Panc1 (cell line): ENCODE measurements around the gene VAMP2. TPM values are rescaled to one million over a fixed set of nuclear protein-coding genes. Genes with fewer than 3 reads are reported as not detected.

Source experiments
- ATAC-seq: fragments of 200-7000 bp; cut with Tn5 transposase; 2 replicates; pipeline ENCODE4 v1.9.1; 2020; ENCODE audit warnings: mild to moderate bottlenecking, moderate library complexity
- BruUV-seq: library from RNA; stranded (reverse); fragments of 400-500 nt; replicated peaks from 2 replicates; lab custom pipeline; 2021; lab: Mats Ljungman, UMichigan
- CTCF ChIA-PET: fragments of 300-600 bp; sonication (Branson Sonifier 250); formaldehyde crosslinking; loops from one replicate; lab custom pipeline; 2022; ENCODE audit warnings: antibody characterized with exemption; lab: Charles Lee
- POLR2A ChIA-PET: fragments of 300-600 bp; sonication (Branson Sonifier 250); formaldehyde crosslinking; loops from one replicate; lab custom pipeline; 2022; ENCODE audit warnings: antibody characterized with exemption; lab: Charles Lee
- DNase-seq: peaks from one replicate; pipeline ENCODE4 v3.0.0-alpha.2; 2010; ENCODE audit warnings: low read depth, low spot score
- H3K27ac ChIP-seq: 2 replicates; pipeline ENCODE4 v1.5.1; 2011; ENCODE audit warnings: mild to moderate bottlenecking, low read length, inconsistent platforms
- H3K27me3 ChIP-seq: fragments of 200-500 bp; sonication (Bioruptor generic); 2 replicates; pipeline ENCODE4 v1.6.0; 2014; ENCODE audit warnings: low read length, inconsistent platforms; ENCODE audit not compliant: control insufficient read depth, insufficient read depth
- H3K36me3 ChIP-seq: fragments of 200-500 bp; sonication (Bioruptor generic); 2 replicates; pipeline ENCODE4 v1.5.1; 2014; ENCODE audit warnings: inconsistent platforms, mild to moderate bottlenecking, low read length, moderate library complexity; ENCODE audit not compliant: control insufficient read depth, insufficient read depth
- H3K4me1 ChIP-seq: 2 replicates; pipeline ENCODE4 v1.5.1; 2011; ENCODE audit warnings: inconsistent platforms, mild to moderate bottlenecking, low read length, moderate library complexity; ENCODE audit not compliant: control insufficient read depth, insufficient read depth
- H3K4me3 ChIP-seq, 2 experiments: 2 replicates each; pipeline ENCODE4 v1.5.1; 2011 to 2012; ENCODE audit warnings: low read depth in 2 of 2, low read length in 2 of 2, mild to moderate bottlenecking in 2 of 2, inconsistent platforms in 1 of 2, moderate library complexity in 1 of 2
- H3K9me3 ChIP-seq: fragments of 200-500 bp; sonication (Bioruptor generic); 2 replicates; pipeline ENCODE4 v1.5.1; 2014; ENCODE audit warnings: low read depth, mild to moderate bottlenecking, inconsistent platforms, low read length, moderate library complexity; ENCODE audit not compliant: control insufficient read depth, insufficient read depth
- CTCF ChIP-seq: fragments of 450-650 bp; IDR thresholded peaks from 2 replicates; pipeline ENCODE4 v1.5.1; 2017; ENCODE audit warnings: mild to moderate bottlenecking
- POLR2AphosphoS5 ChIP-seq: IDR thresholded peaks from 2 replicates; pipeline ENCODE4 v1.6.1; 2012; ENCODE audit warnings: mild to moderate bottlenecking, low read depth, low read length, moderate library complexity
- REST ChIP-seq, 2 experiments: IDR thresholded peaks; 2 replicates each; pipeline ENCODE4 v1.6.1; 2011 to 2012; ENCODE audit warnings: low read depth in 2 of 2, control low read depth in 1 of 2, low read length in 1 of 2, mild to moderate bottlenecking in 1 of 2, moderate library complexity in 1 of 2; ENCODE audit not compliant: insufficient read depth in 1 of 2
- SIN3A ChIP-seq: IDR thresholded peaks from 2 replicates; pipeline ENCODE4 v1.6.1; 2012; ENCODE audit warnings: low read depth, mild to moderate bottlenecking, low read length, moderate library complexity, borderline replicate concordance; ENCODE audit not compliant: insufficient read depth
- TCF7L2 ChIP-seq: IDR thresholded peaks from 2 replicates; pipeline ENCODE4 v1.6.1; 2011; ENCODE audit warnings: mild to moderate bottlenecking, low read depth, low read length, inconsistent platforms
- in situ Hi-C: cut with HindIII; loops from 2 replicates; pipeline ENCODE4 v1.10.0; 2016; ENCODE audit warnings: low sequenced_read_pairs, low pct_unique_long_range_greater_than_20kb
- intact Hi-C: fragments of 100-400 bp; cut with micrococcal nuclease; formaldehyde crosslinking; loops from one replicate; pipeline ENCODE4 v1.10.0; 2022; ENCODE audit not compliant: unreplicated experiment
- total RNA-seq: library from RNA; stranded (reverse); gene quantifications from one replicate; pipeline ENCODE4 v1.2.1, GENCODE V29; 2021; ENCODE audit not compliant: unreplicated experiment

VAMP2 gene
- total RNA-seq, 1 experiment from 2014 or later: 28.6 TPM

- no peak for TF ChIP-seq REST (IDR thresholded peaks at IDR 0.05; ENCODE audit: insufficient read depth in 1 of 2, low read depth in 2 of 2, low read length in 1 of 2)
- no peak for TF ChIP-seq TCF7L2
- TF ChIP-seq POLR2AphosphoS5: no peak
- no peak for TF ChIP-seq CTCF
- TF ChIP-seq SIN3A: no peak
- Histone ChIP-seq H3K27me3 (no peaks in the 10 kb centered on the region), H3K4me3 (peak overlapping the region; percentile 54 to 83), H3K27ac (peak overlapping the region; percentile 81), H3K36me3 (no peaks in the 10 kb centered on the region), H3K4me1 (no peaks in the 10 kb centered on the region; the same call in 1 of the 2 replicates), H3K9me3 (no peaks in the 10 kb centered on the region)
- no peak for ATAC-seq
- ChIA-PET CTCF (interaction anchor here (0.7 to 0.9 kb wide), 2 partner anchors 19 to 87 kb away, joined by 4 to 7 read pairs; no protein-coding TSS in a partner anchor), POLR2A (interaction anchor here (0.5 to 1.1 kb wide), 3 partner anchors 18 to 61 kb away, joined by 3 to 7 read pairs (median 3); no protein-coding TSS in a partner anchor)
- in situ Hi-C loops: no loop called here
- BruUV-seq: no TSS peak
- DNase-seq: no peak
- intact Hi-C loops: no loop called here
These were observed 24.9 kb downstream of the VAMP2 start for GRCh38 chr17:8137645-8138373.

- in situ Hi-C loops (no loop called here), intact Hi-C loops (no loop called here)
- POLR2A ChIA-PET: interaction anchor here (0.7 kb wide), 1 partner anchor 39 kb away, joined by 6 read pairs; no protein-coding TSS in a partner anchor
- TF ChIP-seq CTCF (no peak), REST (IDR thresholded peaks at IDR 0.05; ENCODE audit: insufficient read depth in 1 of 2, low read depth in 2 of 2, low read length in 1 of 2) (no peak), SIN3A (no peak), POLR2AphosphoS5 (no peak), TCF7L2 (no peak)
- DNase-seq (no peak), ATAC-seq (no peak)
- Histone ChIP-seq H3K27me3 (no peaks in the 10 kb centered on the region), H3K9me3 (no peaks in the 10 kb centered on the region), H3K4me3 (no peak overlapping the region), H3K36me3 (no peaks in the 10 kb centered on the region), H3K4me1 (no peaks in the 10 kb centered on the region; the same call in 1 of the 2 replicates), H3K27ac (no peak overlapping the region)
- CTCF ChIA-PET: no interaction called here
- no TSS peak for BruUV-seq
These were observed 28.8 kb downstream of the VAMP2 start for GRCh38 chr17:8133941-8134340.
